ENCODE results near the gene DGKB.

GRCh38 chr7:14834456-14834855 lies 68.1 kb downstream of the DGKB start:
- TF ChIP-seq CTCF (IDR thresholded peaks at IDR 0.05): no peak
- TF ChIP-seq POLR2A (IDR thresholded peaks at IDR 0.05): no peak

Measured in body of pancreas (tissue), 4 donors.